Measurements from ENCODE around the gene BICC1. TPM values are rescaled to one million over a fixed set of nuclear protein-coding genes. Genes with fewer than 3 reads are reported as not detected.

The BICC1 gene
- total and polyA plus RNA-seq, 2 of the 8 experiments (the other 6 are each of a cell fraction or from before 2014, with no cell fraction given) = 0.20 to 0.73 TPM

- Histone ChIP-seq H3K14ac (ENCODE audit: insufficient read length) (no peak overlapping the region), H3K18ac (ENCODE audit: extremely low read depth, low read length) (no peak overlapping the region), H2BK20ac (ENCODE audit: low read length) (no peak overlapping the region), H2BK5ac (ENCODE audit: low read depth, low read length) (no peak overlapping the region), H3K4me3 (ENCODE audit: extremely low read depth in 1 of 4, insufficient read depth in 2 of 4, low read depth in 3 of 4, low read length in 4 of 4) (no peak overlapping the region), H2BK120ac (replicated peaks; ENCODE audit: low read depth, low read length) (no peak overlapping the region), H2BK12ac (ENCODE audit: low read depth, low read length) (no peak overlapping the region), H3K36me3 (ENCODE audit: control insufficient read depth in 2 of 4, insufficient read depth in 4 of 4, low read length in 3 of 4) (no peaks in the 10 kb centered on the region), H2AK5ac (ENCODE audit: low read depth, low read length) (no peak overlapping the region), H3K79me1 (ENCODE audit: low read depth, low read length) (no peaks in the 10 kb centered on the region), H3K27me3 (replicated peaks in 1 of 4; ENCODE audit: control insufficient read depth in 3 of 4, extremely low read depth in 1 of 4, insufficient read depth in 3 of 4, low read length in 3 of 4) (no peaks in the 10 kb centered on the region), H4K8ac (ENCODE audit: extremely low read depth, insufficient read depth, low read length) (no peak overlapping the region), H3K9ac (replicated peaks in 1 of 4; ENCODE audit: extremely low read depth in 1 of 4, low read depth in 3 of 4, low read length in 3 of 4) (peak overlapping the region in 1 of 4 experiments; percentile 34; a peak in 1 of 7 replicates), H3K79me2 (ENCODE audit: control insufficient read depth in 1 of 2, insufficient read depth in 2 of 2, low read length in 2 of 2) (no peaks in the 10 kb centered on the region), H3K23ac (ENCODE audit: insufficient read length) (no peak overlapping the region), H4K91ac (replicated peaks; ENCODE audit: insufficient read length, low read length) (no peak overlapping the region), H3K56ac (replicated peaks; ENCODE audit: insufficient read length, low read depth, low read length) (no peak overlapping the region), H3K4me2 (ENCODE audit: insufficient read depth in 1 of 2, low read depth in 2 of 2, low read length in 2 of 2) (no peak overlapping the region), H3K9me3 (ENCODE audit: insufficient read depth in 2 of 2, low read depth in 1 of 2, low read length in 1 of 2) (no peaks in the 10 kb centered on the region), H4K20me1 (replicated peaks in 1 of 2; ENCODE audit: control insufficient read depth in 1 of 2, insufficient read depth in 2 of 2, low read length in 2 of 2) (no peaks in the 10 kb centered on the region), H4K5ac (ENCODE audit: insufficient read length, low read depth, low read length) (no peak overlapping the region), H3K4ac (replicated peaks; ENCODE audit: insufficient read length, low read depth, low read length) (no peak overlapping the region), H2BK15ac (ENCODE audit: low read length) (no peak overlapping the region), H3K27ac (ENCODE audit: low read depth, low read length) (no peak overlapping the region), H3K23me2 (ENCODE audit: low read depth, low read length) (no peaks in the 10 kb centered on the region), H2AFZ (ENCODE audit: low read length) (no peak overlapping the region), H3K4me1 (replicated peaks in 1 of 4; ENCODE audit: control insufficient read depth in 3 of 4, insufficient read depth in 4 of 4, low read length in 3 of 4) (no peaks in the 10 kb centered on the region)
- ChIA-PET CTCF (ENCODE audit: partially characterized antibody) (interaction anchor here (1.4 kb wide), 1 partner anchor 10 kb away, joined by 4 read pairs; no protein-coding TSS in a partner anchor), POLR2A (ENCODE audit: partially characterized antibody) (no interaction called here)
- FAIRE-seq = no peak
- DNase-seq (ENCODE audit: low read depth in 1 of 2, low spot score in 2 of 2) = no peak
- WGBS, 2 experiments (ENCODE audit: extremely low coverage in 1 of 2, insufficient coverage in 1 of 2, insufficient read length in 1 of 2, insufficient replicate concordance in 2 of 2, low coverage in 1 of 2, low lambda C conversion rate in 2 of 2, missing lambda C conversion rate in 1 of 2) = 86% methylated on average over 5 of the region's 5 CpGs; no CpG with 5 or more reads in 1 of the 2 experiments
- TF ChIP-seq SP2 (IDR thresholded peaks at IDR 0.05; ENCODE audit: low read length) (no peak), RFX5 (IDR thresholded peaks at IDR 0.05; ENCODE audit: borderline replicate concordance, low read depth, low read length) (no peak), BACH1 (IDR thresholded peaks at IDR 0.05; ENCODE audit: low read length) (no peak), BRCA1 (IDR thresholded peaks at IDR 0.05; ENCODE audit: low read depth, low read length) (no peak), POU5F1 (IDR thresholded peaks at IDR 0.05; ENCODE audit: low read depth, low read length) (no peak)
Measured at GRCh38 chr10:58651040-58651439, 138.4 kb downstream of the BICC1 start.
